GM19099 (cell line): ENCODE data around the gene USP13.

Experiments
- POLR2A ChIP-seq: IDR thresholded peaks from 3 replicates; pipeline ENCODE4 v1.6.1; 2011; ENCODE audit warnings: low read depth; ENCODE audit not compliant: insufficient read length; ENCODE audit errors: extremely low read depth

Gene USP13

GRCh38 chr3:179652447-179653095 is at the start of gene USP13:
Gene USP13, plus strand, starts transcription at chr3:179653040. Its CDS starts 186 bp downstream, at chr3:179653226.
- peak; percentile 38 for TF ChIP-seq POLR2A

GRCh38 chr3:179603321-179603720 is 49.5 kb upstream of the USP13 start:
- no peak for TF ChIP-seq POLR2A

GRCh38 chr3:179603831-179604230 is 49.0 kb upstream of the USP13 start:
- no peak for TF ChIP-seq POLR2A

- TF ChIP-seq POLR2A, result peak; percentile 88
Observed at GRCh38 chr3:179604321-179605078, 48.3 kb upstream of the USP13 start, which contains the start of the genes MRPL47 and NDUFB5. Gene MRPL47, minus strand, starts transcription at chr3:179604638. Its CDS starts 14 bp downstream, at chr3:179604624. Gene NDUFB5, plus strand, starts transcription at chr3:179604794. Its CDS starts 22 bp downstream, at chr3:179604816.

GRCh38 chr3:179606534-179607085 is 46.2 kb upstream of the USP13 start:
- TF ChIP-seq POLR2A, result no peak

GRCh38 chr3:179608931-179609720 is 43.7 kb upstream of the USP13 start:
- TF ChIP-seq POLR2A, result peak; percentile 22

- no peak for TF ChIP-seq POLR2A
Observed at GRCh38 chr3:179610066-179610465, 42.8 kb upstream of the USP13 start.

GRCh38 chr3:179613807-179614206 is 39.0 kb upstream of the USP13 start:
- no peak for TF ChIP-seq POLR2A

- no peak for TF ChIP-seq POLR2A
Observed at GRCh38 chr3:179615458-179616173, 37.2 kb upstream of the USP13 start.

- no peak for TF ChIP-seq POLR2A
Observed at GRCh38 chr3:179622023-179622422, 30.8 kb upstream of the USP13 start.

GRCh38 chr3:179624451-179624850 is 28.4 kb upstream of the USP13 start:
- TF ChIP-seq POLR2A, result no peak

GRCh38 chr3:179630753-179631451 is 21.9 kb upstream of the USP13 start:
- TF ChIP-seq POLR2A, result no peak

GRCh38 chr3:179640469-179640868 is 12.4 kb upstream of the USP13 start:
- TF ChIP-seq POLR2A, result no peak

GRCh38 chr3:179642871-179643270 is 10.0 kb upstream of the USP13 start:
- TF ChIP-seq POLR2A, result no peak
